GF-D8 (cell line): ENCODE results near the gene OPRL1.
"Not testable (repeated sequence)": the region's sequence is repeated elsewhere in the genome, so short reads cannot be mapped to it uniquely, and the experiment has no call there.

ENCODE experiments used
- DNase-seq: peaks from one replicate; lab custom pipeline; 2025; lab: John Stamatoyannopoulos, UW

Gene OPRL1

GRCh38 chr20:64116541-64117431 lies 36.9 kb downstream of the OPRL1 start:
- no peak for DNase-seq

GRCh38 chr20:64117432-64117777 lies 37.5 kb downstream of the OPRL1 start:
- DNase-seq = not testable (repeated sequence)

- no peak for DNase-seq
These were observed 39.4 kb downstream of the OPRL1 start for GRCh38 chr20:64119301-64119680.

GRCh38 chr20:64119681-64120341 lies 39.9 kb downstream of the OPRL1 start:
- DNase-seq = no peak

- DNase-seq = no peak
These were observed 41.7 kb downstream of the OPRL1 start for GRCh38 chr20:64121586-64121985.

GRCh38 chr20:64122927-64123326 lies 43.0 kb downstream of the OPRL1 start:
- not testable (repeated sequence) for DNase-seq

- DNase-seq = not testable (repeated sequence)
These were observed 43.6 kb downstream of the OPRL1 start for GRCh38 chr20:64123517-64123916.

GRCh38 chr20:64129146-64129782 lies 49.4 kb downstream of the OPRL1 start:
- no peak for DNase-seq

GRCh38 chr20:64130271-64130670 lies 50.4 kb downstream of the OPRL1 start:
- no peak for DNase-seq

- no peak for DNase-seq
These were observed 51.0 kb downstream of the OPRL1 start for GRCh38 chr20:64130876-64131275.

- DNase-seq = no peak
These were observed 51.5 kb downstream of the OPRL1 start for GRCh38 chr20:64131406-64131805.

GRCh38 chr20:64133951-64134407 lies 54.1 kb downstream of the OPRL1 start:
- no peak for DNase-seq

GRCh38 chr20:64134744-64135143 lies 54.9 kb downstream of the OPRL1 start:
- not testable (repeated sequence) for DNase-seq

GRCh38 chr20:64136004-64136710 lies 56.3 kb downstream of the OPRL1 start:
- DNase-seq = no peak

- DNase-seq = no peak
These were observed 57.7 kb downstream of the OPRL1 start for GRCh38 chr20:64137598-64138031.

- no peak for DNase-seq
These were observed 58.5 kb downstream of the OPRL1 start for GRCh38 chr20:64138276-64138815.

GRCh38 chr20:64139199-64140060 lies 59.5 kb downstream of the OPRL1 start:
- DNase-seq = no peak

GRCh38 chr20:64140061-64140931 lies 60.4 kb downstream of the OPRL1 start:
- no peak for DNase-seq

GRCh38 chr20:64140956-64141355 lies 61.1 kb downstream of the OPRL1 start:
- DNase-seq = no peak

GRCh38 chr20:64142590-64142989 lies 62.7 kb downstream of the OPRL1 start:
- DNase-seq = no peak
